K562 (cell line): Measurements from ENCODE around the gene MRPL38. TPM values are rescaled to one million over a fixed set of nuclear protein-coding genes. Genes with fewer than 3 reads are reported as not detected.

Experiments
- ATAC-seq: fragments of 200-7000 bp; cut with Tn5 transposase; 3 replicates; pipeline ENCODE4 v1.9.1; 2020; ENCODE audit warnings: moderate library complexity
- BruUV-seq: library from RNA; stranded (reverse); fragments of 400-500 nt; replicated peaks from 2 replicates; lab custom pipeline; 2021; lab: Mats Ljungman, UMichigan
- CTCF ChIA-PET: fragments of 300-600 bp; formaldehyde crosslinking; extraction: SDS; loops from one replicate; lab custom pipeline; 2021; ENCODE audit warnings: low intra/inter-chr PET ratio; lab: Yijun Ruan, JAX
- POLR2A ChIA-PET: fragments of 300-600, 350-650 bp; sonication (Branson Sonifier 250); formaldehyde crosslinking; extraction: SDS; loops from one replicate; lab custom pipeline; 2021; ENCODE audit warnings: antibody characterized with exemption, inconsistent platforms; lab: Yijun Ruan, JAX
- DNase-seq, 4 experiments: peaks; one replicate each; pipeline versions ENCODE4 v3.0.0 to v3.0.0-alpha.2; 2011 to 2018; ENCODE audit warnings: low spot score in 3 of 4, mixed read lengths in 3 of 4; ENCODE audit errors: extremely low read depth in 1 of 4
- FAIRE-seq: peaks from 2 replicates; lab custom pipeline; 2011; peaks lifted over from hg19 to GRCh38; lab: Jason Lieb, UNC
- H2AFZ ChIP-seq: 2 replicates; pipeline ENCODE4 v1.6.0; 2011; ENCODE audit warnings: low read depth, low read length, control low read depth, inconsistent platforms
- H3K27ac ChIP-seq: fragments of 200-600 bp; 3 replicates; pipeline ENCODE4 v1.8.0; 2011; ENCODE audit warnings: low read depth, mild to moderate bottlenecking, control low read depth, inconsistent platforms, low read length, moderate library complexity, mixed read lengths; ENCODE audit errors: extremely low read depth
- H3K27me3 ChIP-seq, 2 experiments: fragments of 300-600 bp in 1 of 2; 2 replicates in 1 of 2; 3 replicates in 1 of 2; pipeline versions ENCODE4 v1.6.0 to v1.8.0; 2011; ENCODE audit warnings: inconsistent platforms in 2 of 2, low read length in 2 of 2, mild to moderate bottlenecking in 1 of 2, mixed read lengths in 1 of 2, moderate library complexity in 1 of 2; ENCODE audit not compliant: control insufficient read depth in 2 of 2, insufficient read depth in 2 of 2
- H3K36me3 ChIP-seq: fragments of 300-600 bp; 3 replicates; pipeline ENCODE4 v1.8.0; 2011; ENCODE audit warnings: mild to moderate bottlenecking, low read length, inconsistent platforms; ENCODE audit not compliant: control insufficient read depth, insufficient read depth
- H3K4me1 ChIP-seq, 2 experiments: fragments of 200-600 bp in 1 of 2; replicated peaks in 1 of 2; 2 replicates in 1 of 2; 3 replicates in 1 of 2; pipeline versions ENCODE4 v1.5.1 to v1.8.0; 2011; ENCODE audit warnings: inconsistent platforms in 2 of 2, low read length in 2 of 2, mild to moderate bottlenecking in 1 of 2, mixed read lengths in 1 of 2, moderate library complexity in 1 of 2; ENCODE audit not compliant: control insufficient read depth in 2 of 2, insufficient read depth in 2 of 2
- H3K4me2 ChIP-seq: 2 replicates; pipeline ENCODE4 v1.6.1; 2011; ENCODE audit warnings: low read length, control low read depth, inconsistent platforms, mixed read lengths; ENCODE audit not compliant: insufficient read depth
- H3K4me3 ChIP-seq: fragments of 200-600 bp; sonication (generic), shearing (Covaris generic); 2 replicates; pipeline ENCODE4 v1.5.1; 2016; ENCODE audit warnings: control low read depth, inconsistent platforms
- H3K79me2 ChIP-seq: fragments of 200-600 bp; 3 replicates; pipeline ENCODE4 v1.8.0; 2011; ENCODE audit warnings: low read length, inconsistent platforms; ENCODE audit not compliant: control insufficient read depth, insufficient read depth
- H3K9ac ChIP-seq, 2 experiments: 2 replicates each; pipeline versions ENCODE4 v1.6.0 to v1.6.1; 2011; ENCODE audit warnings: low read depth in 2 of 2, low read length in 2 of 2, control low read depth in 1 of 2, inconsistent platforms in 1 of 2, mild to moderate bottlenecking in 1 of 2, mixed read lengths in 1 of 2; ENCODE audit not compliant: insufficient read depth in 1 of 2
- H3K9me1 ChIP-seq: one replicate; pipeline ENCODE4 v1.6.0; 2011; ENCODE audit warnings: inconsistent platforms, mild to moderate bottlenecking, low read length, moderate library complexity; ENCODE audit not compliant: control insufficient read depth, insufficient read depth
- H3K9me3 ChIP-seq: replicated peaks from 2 replicates; pipeline ENCODE4 v1.5.1; 2011; ENCODE audit warnings: low read depth, low read length, inconsistent platforms; ENCODE audit not compliant: control insufficient read depth, insufficient read depth
- H4K20me1 ChIP-seq: replicated peaks from 2 replicates; pipeline ENCODE4 v1.6.1; 2011; ENCODE audit warnings: low read length, inconsistent platforms, mixed read lengths; ENCODE audit not compliant: control insufficient read depth, insufficient read depth
- CREB5 ChIP-seq: fragments of 250-450 bp; sonication (Bioruptor Pico); IDR thresholded peaks from 2 replicates; pipeline ENCODE4 v1.5.0; 2020; ENCODE audit warnings: mild to moderate bottlenecking
- E2F4 ChIP-seq: sonication (generic); formaldehyde crosslinking; IDR thresholded peaks from 2 replicates; pipeline ENCODE4 v1.8.0; 2022; ENCODE audit warnings: mild to moderate bottlenecking, low read depth, missing genetic modification reagents
- ESRRA ChIP-seq: fragments of 450-650 bp; IDR thresholded peaks from 2 replicates; pipeline ENCODE4 v1.6.1; 2014; ENCODE audit warnings: low read depth, mild to moderate bottlenecking, moderate library complexity, borderline replicate concordance
- GABPB2 ChIP-seq: fragments of 250-450 bp; sonication (Bioruptor Pico); conservative IDR thresholded peaks from 2 replicates; pipeline ENCODE4 v1.5.1; 2021; ENCODE audit warnings: mild to moderate bottlenecking
- HNRNPH1 ChIP-seq: fragments of 200-400 bp; formaldehyde crosslinking; optimal IDR thresholded peaks from 2 replicates; pipeline ENCODE3; 2017; ENCODE audit warnings: low read depth, mild to moderate bottlenecking, low read length, moderate library complexity
- HSF4 ChIP-seq: fragments of 250-450 bp; sonication (Bioruptor Pico); IDR thresholded peaks from 2 replicates; pipeline ENCODE4 v2.1.2; 2022; ENCODE audit warnings: mild to moderate bottlenecking, moderate library complexity, borderline replicate concordance
- KDM5B ChIP-seq: fragments of 200-600 bp; sonication (generic); IDR thresholded peaks from 2 replicates; pipeline ENCODE4 v1.6.1; 2012; ENCODE audit warnings: low read depth, mild to moderate bottlenecking, moderate library complexity, low read length, control low read depth, inconsistent platforms; ENCODE audit not compliant: insufficient replicate concordance
- MAX ChIP-seq: sonication (generic); formaldehyde crosslinking; IDR thresholded peaks from 2 replicates; pipeline ENCODE4 v1.9.0; 2022; ENCODE audit warnings: mild to moderate bottlenecking, missing genetic modification reagents
- MNT ChIP-seq, 2 experiments: fragments of 450-650 bp; conservative IDR thresholded peaks; 2 replicates each; pipeline ENCODE4 v1.6.1; 2017; ENCODE audit warnings: mild to moderate bottlenecking in 2 of 2, moderate library complexity in 2 of 2
- MTF1 ChIP-seq: fragments of 250-450 bp; sonication (Bioruptor Pico); IDR thresholded peaks from 2 replicates; pipeline ENCODE4 v1.9.0; 2021; ENCODE audit warnings: moderate library complexity, mild to moderate bottlenecking, inconsistent platforms, borderline replicate concordance
- NBN ChIP-seq: fragments of 450-650 bp; IDR thresholded peaks from 2 replicates; pipeline ENCODE4 v1.6.1; 2016; ENCODE audit warnings: low read depth, mild to moderate bottlenecking
- NFATC3 ChIP-seq: fragments of 450-650 bp; IDR thresholded peaks from 2 replicates; pipeline ENCODE4 v1.6.1; 2017; ENCODE audit warnings: mild to moderate bottlenecking
- RBFOX2 ChIP-seq: fragments of 200-400 bp; formaldehyde crosslinking; IDR thresholded peaks from 2 replicates; pipeline ENCODE4 v1.6.1; 2017; ENCODE audit warnings: low read depth, mild to moderate bottlenecking, low read length, moderate library complexity
- THAP7 ChIP-seq: fragments of 250-450 bp; sonication (Bioruptor Pico); IDR thresholded peaks from 2 replicates; pipeline ENCODE4 v1.5.0; 2021
- ZNF133 ChIP-seq: fragments of 250-450 bp; sonication (Bioruptor Pico); IDR thresholded peaks from 2 replicates; pipeline ENCODE4 v1.4.0; 2020; ENCODE audit warnings: mild to moderate bottlenecking
- ZNF384 ChIP-seq: IDR thresholded peaks from 2 replicates; pipeline ENCODE4 v1.6.1; 2012; ENCODE audit warnings: low read depth, low read length, improper control_type of control experiment
- ZNF57 ChIP-seq: fragments of 450-650 bp; formaldehyde crosslinking; IDR thresholded peaks from 2 replicates; pipeline ENCODE4 v1.4.0; 2020; ENCODE audit warnings: mild to moderate bottlenecking, moderate library complexity
- ZNF764 ChIP-seq: fragments of 250-450 bp; sonication (Bioruptor Pico); IDR thresholded peaks from 2 replicates; pipeline ENCODE4 v1.4.0; 2020; ENCODE audit warnings: low read depth, mild to moderate bottlenecking, moderate library complexity
- WGBS: fragments of 100-300 bp; shearing (Covaris generic); methylation state at CpG from one replicate; pipeline ENCODE4 v1.1.6; 2016; ENCODE audit warnings: low coverage, mixed read lengths; ENCODE audit not compliant: insufficient coverage; ENCODE audit errors: missing lambda C conversion rate; 5-methylcytosine and 5-hydroxymethylcytosine counted together
- in situ Hi-C: fragments of 300-500 bp; cut with MboI; formaldehyde crosslinking; loops from 4 replicates; pipeline ENCODE4 v1.15.0; 2018; ENCODE audit warnings: inconsistent platforms, mixed read lengths
- intact Hi-C: fragments of 100-400 bp; cut with micrococcal nuclease; formaldehyde crosslinking; loops from 2 replicates; pipeline ENCODE4 v1.14.2; 2022
- polyA plus RNA-seq, 8 experiments: library from polyadenylated mRNA; depleted of rRNA in 4 of 8; stranded (reverse) in 5 of 8; unstranded in 3 of 8; fragments of >200 nt; fragmentation: Nextera tagmentation in 2 of 8; fragmentation: Illumina TruSeq in 1 of 8; extraction: Ambion mirVana in 2 of 8; extraction: Trizol in 1 of 8; gene quantifications; 2 replicates each; pipeline versions ENCODE4 v1.2.1 to v1.2.3, GENCODE V29; 2011 to 2014; ENCODE audit warnings: inconsistent platforms in 1 of 8, missing spikeins in 1 of 8
- total RNA-seq, 7 experiments: library from RNA; depleted of rRNA in 6 of 7; stranded (reverse); fragments of >200 nt in 6 of 7; fragmentation: Illumina TruSeq in 2 of 7; extraction: Trizol in 2 of 7; gene quantifications; 2 replicates each; pipeline versions ENCODE4 v1.2.1 to v1.2.3, GENCODE V29; 2011 to 2021; ENCODE audit warnings: low replicate concordance in 1 of 7

Gene MRPL38
- total and polyA plus RNA-seq, 9 of the 15 experiments (the other 6 are each of a cell fraction or from before 2014, with no cell fraction given): 4.5 to 154 (median 48.5) TPM

GRCh38 chr17:75849724-75850123 is 55.0 kb downstream of the MRPL38 start:
- Histone ChIP-seq H4K20me1 (no peaks in the 10 kb centered on the region), H3K4me3 (no peak overlapping the region), H2AFZ (no peak overlapping the region; the same call in 1 of the 2 replicates), H3K36me3 (peaks cover 57% of the 10 kb centered on the region), H3K9me3 (no peaks in the 10 kb centered on the region), H3K27ac (peak overlapping the region; percentile 46), H3K27me3 (no peaks in the 10 kb centered on the region), H3K9ac (peak overlapping the region; percentile 29 to 87), H3K4me2 (peak overlapping the region; percentile 60), H3K9me1 (no peaks in the 10 kb centered on the region), H3K79me2 (peaks cover 34% of the 10 kb centered on the region), H3K4me1 (peaks cover 39 to 63% of the 10 kb centered on the region in 2 experiments)
- peak; percentile 22 for ATAC-seq
- DNase-seq: peak; percentile 49 to 72 (median 56)
- POLR2A ChIA-PET: interaction anchor here (0.6 to 8.5 kb wide), 5 partner anchors 9 to 150 kb away, joined by 3 to 145 read pairs (median 5); a partner anchor contains a TSS
- 27% methylated on average over 9 of the region's 9 CpGs for WGBS
- in situ Hi-C loops (no loop called here), intact Hi-C loops (loop anchor here (5.0 kb wide), 2 partner anchors 72 to 87 kb away; a partner anchor contains a TSS)
- peak; percentile 59 for FAIRE-seq
- CTCF ChIA-PET: no interaction called here
- BruUV-seq: no TSS peak
- TF ChIP-seq THAP7: no peak
- TF ChIP-seq ESRRA: no peak
- TF ChIP-seq MAX (CRISPR knock-in tag): peak; percentile 55; the same call in 1 of the 2 replicates
- TF ChIP-seq MTF1 (CRISPR knock-in tag): no peak
- TF ChIP-seq NBN: peak; percentile 35; the same call in 1 of the 2 replicates
- no peak for TF ChIP-seq ZNF764 (CRISPR knock-in tag)
- no peak for TF ChIP-seq ZNF133 (CRISPR knock-in tag)
- TF ChIP-seq ZNF57 (CRISPR knock-in tag): no peak
- no peak for TF ChIP-seq E2F4 (CRISPR knock-in tag)
- TF ChIP-seq KDM5B: no peak
- TF ChIP-seq NFATC3: no peak
- TF ChIP-seq HNRNPH1: no peak
- TF ChIP-seq MNT (conservative IDR thresholded peaks at IDR 0.05): peak; percentile 55 to 70
- TF ChIP-seq RBFOX2: peak; percentile 34; the same call in 1 of the 2 replicates
- no peak for TF ChIP-seq GABPB2 (CRISPR knock-in tag)
- TF ChIP-seq ZNF384: no peak
- no peak for TF ChIP-seq CREB5
- TF ChIP-seq HSF4 (CRISPR knock-in tag): no peak
